Measurements from ENCODE around the gene NCCRP1. TPM values are rescaled to one million over a fixed set of nuclear protein-coding genes. Genes with fewer than 3 reads are reported as not detected.

The NCCRP1 gene
- total RNA-seq (under 1 TPM; 0.09 to 0.97 TPM), polyA plus RNA-seq (under 1 TPM; 0.05 to 0.26 TPM)
- long read RNA-seq, donor 1 = 0 reads
- long read RNA-seq, donor 2 = 0 reads
- long read RNA-seq, donor 3 = 0 reads
- long read RNA-seq, donor 4 = 0 reads
- long read RNA-seq, donor 5 = 0 reads

GRCh38 chr19:39196860-39197562, at the start of gene NCCRP1:
NCCRP1 (plus strand) TSS chr19:39196964; CDS start chr19:39196983, 19 bp downstream.
- Histone ChIP-seq H3K4me1 (ENCODE audit: control insufficient read depth in 5 of 5, insufficient read depth in 5 of 5, low read length in 5 of 5) (peaks cover 0 to 5% (median 0%) of the 10 kb centered on the region in 5 donors), H3K9ac (ENCODE audit: insufficient read depth in 1 of 2, low read length in 2 of 2) (no peak within 1 kb of the TSS), H3K27ac (ENCODE audit: low read depth in 1 of 2, low read length in 1 of 2) (no peak within 1 kb of the TSS), H3K4me3 (no peak within 1 kb of the TSS), H3K27me3 (ENCODE audit: control insufficient read depth in 3 of 3, insufficient read depth in 3 of 3, low read length in 2 of 3) (peaks cover 0 to 28% (median 14%) of the 10 kb centered on the region in 3 donors), H3K9me3 (ENCODE audit: control insufficient read depth in 4 of 4, insufficient read depth in 3 of 4, low read length in 3 of 4) (no peaks in the 10 kb centered on the region), H3K36me3 (ENCODE audit: control insufficient read depth in 4 of 4, insufficient read depth in 4 of 4, low read length in 4 of 4) (no peaks in the 10 kb centered on the region)
- DNase-seq = no peak
- WGBS, 2 donors = 1 to 4% methylated on average over 28 to 51 of the region's 51 CpGs
- TF ChIP-seq CTCF (IDR thresholded peaks at IDR 0.05; ENCODE audit: control extremely low read depth, extremely low read depth) = no peak
- no peak for ATAC-seq (ENCODE audit: insufficient read depth, low FRiP score)

GRCh38 chr19:39147480-39147879, 49.3 kb upstream of the NCCRP1 start:
- Histone ChIP-seq H3K4me1 (ENCODE audit: control insufficient read depth in 5 of 5, insufficient read depth in 5 of 5, low read length in 5 of 5) (peaks cover 8 to 22% (median 21%) of the 10 kb centered on the region in 5 donors), H3K27ac (ENCODE audit: low read depth in 1 of 2, low read length in 1 of 2) (no peak overlapping the region), H3K9me3 (ENCODE audit: control insufficient read depth in 4 of 4, insufficient read depth in 3 of 4, low read length in 3 of 4) (no peaks in the 10 kb centered on the region), H3K36me3 (ENCODE audit: control insufficient read depth in 4 of 4, insufficient read depth in 4 of 4, low read length in 4 of 4) (peaks cover 0 to 4% (median 1%) of the 10 kb centered on the region in 4 donors), H3K27me3 (ENCODE audit: control insufficient read depth in 3 of 3, insufficient read depth in 3 of 3, low read length in 2 of 3) (no peaks in the 10 kb centered on the region), H3K9ac (ENCODE audit: insufficient read depth in 1 of 2, low read length in 2 of 2) (no peak overlapping the region), H3K4me3 (no peak overlapping the region)
- TF ChIP-seq CTCF (IDR thresholded peaks at IDR 0.05; ENCODE audit: control extremely low read depth, extremely low read depth) = no peak
- ATAC-seq (ENCODE audit: insufficient read depth, low FRiP score) (no peak), DNase-seq (no peak)
- WGBS, 2 donors = 87 to 88% methylated on average over 3 of the region's 3 CpGs

- WGBS, 2 donors = 91 to 93% methylated on average over 10 of the region's 10 CpGs
- DNase-seq (no peak), ATAC-seq (ENCODE audit: insufficient read depth, low FRiP score) (no peak)
- Histone ChIP-seq H3K27me3 (ENCODE audit: control insufficient read depth in 3 of 3, insufficient read depth in 3 of 3, low read length in 2 of 3) (no peaks in the 10 kb centered on the region), H3K9ac (ENCODE audit: insufficient read depth in 1 of 2, low read length in 2 of 2) (no peak overlapping the region), H3K27ac (ENCODE audit: low read depth in 1 of 2, low read length in 1 of 2) (no peak overlapping the region), H3K36me3 (ENCODE audit: control insufficient read depth in 4 of 4, insufficient read depth in 4 of 4, low read length in 4 of 4) (peaks cover 0 to 4% (median 1%) of the 10 kb centered on the region in 4 donors), H3K4me3 (no peak overlapping the region), H3K9me3 (ENCODE audit: control insufficient read depth in 4 of 4, insufficient read depth in 3 of 4, low read length in 3 of 4) (no peaks in the 10 kb centered on the region), H3K4me1 (ENCODE audit: control insufficient read depth in 5 of 5, insufficient read depth in 5 of 5, low read length in 5 of 5) (peaks cover 7 to 21% (median 19%) of the 10 kb centered on the region in 5 donors)
- no peak for TF ChIP-seq CTCF (IDR thresholded peaks at IDR 0.05; ENCODE audit: control extremely low read depth, extremely low read depth)
Observed at GRCh38 chr19:39148939-39149529, 47.7 kb upstream of the NCCRP1 start.
